Hepatocyte (in vitro differentiated cells): ENCODE results near the gene MYEOV. TPM values are rescaled to one million over a fixed set of nuclear protein-coding genes. Genes with fewer than 3 reads are reported as not detected.

Source experiments
- DNase-seq: peaks from one replicate; pipeline ENCODE4 v3.0.0-alpha.2; 2016; ENCODE audit warnings: low spot score
- H2AFZ ChIP-seq: fragments of 200-600 bp; sonication (generic); 2 replicates; pipeline ENCODE4 v1.6.0; 2016; ENCODE audit warnings: antibody characterized with exemption, mild to moderate bottlenecking
- H3K27ac ChIP-seq: fragments of 200-600 bp; sonication (generic); 2 replicates; pipeline ENCODE4 v1.5.1; 2016; ENCODE audit warnings: mild to moderate bottlenecking
- H3K27me3 ChIP-seq: fragments of 200-600 bp; sonication (generic); 2 replicates; pipeline ENCODE4 v1.6.1; 2016
- H3K36me3 ChIP-seq: fragments of 200-600 bp; sonication (generic); replicated peaks from 2 replicates; pipeline ENCODE4 v1.5.1; 2016; ENCODE audit warnings: low read depth; ENCODE audit not compliant: insufficient read depth
- H3K4me1 ChIP-seq: fragments of 200-600 bp; sonication (generic); 2 replicates; pipeline ENCODE4 v1.5.1; 2016; ENCODE audit warnings: mild to moderate bottlenecking, moderate library complexity; ENCODE audit not compliant: insufficient read depth
- H3K4me2 ChIP-seq: fragments of 200-600 bp; sonication (generic); 2 replicates; pipeline ENCODE4 v1.6.0; 2016
- H3K4me3 ChIP-seq: fragments of 200-600 bp; sonication (generic); 2 replicates; pipeline ENCODE4 v1.5.1; 2016; ENCODE audit warnings: mild to moderate bottlenecking
- H3K79me2 ChIP-seq: fragments of 200-600 bp; sonication (generic); 2 replicates; pipeline ENCODE4 v1.6.0; 2017; ENCODE audit warnings: mild to moderate bottlenecking
- H3K9me2 ChIP-seq: fragments of 200-600 bp; sonication (generic); replicated peaks from 2 replicates; pipeline ENCODE4 v1.6.0; 2017; ENCODE audit warnings: mild to moderate bottlenecking; ENCODE audit not compliant: insufficient read depth
- H3K9me3 ChIP-seq: fragments of 200-600 bp; sonication (generic); 2 replicates; pipeline ENCODE4 v1.5.1; 2016; ENCODE audit warnings: low read depth, mild to moderate bottlenecking
- H4K20me1 ChIP-seq: fragments of 200-600 bp; sonication (generic); 2 replicates; pipeline ENCODE4 v1.6.0; 2016; ENCODE audit warnings: mild to moderate bottlenecking; ENCODE audit not compliant: insufficient read depth, poor library complexity, severe bottlenecking
- EZH2 ChIP-seq: fragments of 200-600 bp; sonication (generic); IDR thresholded peaks from 2 replicates; pipeline ENCODE4 v1.6.1; 2016; ENCODE audit warnings: antibody characterized with exemption, mild to moderate bottlenecking, borderline replicate concordance
- EZH2phosphoT487 ChIP-seq: fragments of 200-600 bp; sonication (generic); IDR thresholded peaks from one replicate; pipeline ENCODE4 v1.6.1; 2018; ENCODE audit warnings: antibody characterized with exemption, mild to moderate bottlenecking, low read depth, moderate library complexity; ENCODE audit not compliant: unreplicated experiment, severe bottlenecking
- WGBS: methylation state at CpG from one replicate; pipeline ENCODE4 v1.1.6; 2016; ENCODE audit warnings: low lambda C conversion rate; ENCODE audit errors: missing lambda C conversion rate; 5-methylcytosine and 5-hydroxymethylcytosine counted together
- polyA plus RNA-seq: library from polyadenylated mRNA; unstranded; fragments of >200 nt; fragmentation: Nextera tagmentation; extraction: Ambion mirVana; gene quantifications from 2 replicates; pipeline ENCODE4 v1.2.1, GENCODE V29; 2016
- total RNA-seq: library from RNA; depleted of rRNA; stranded (reverse); fragments of >200 nt; gene quantifications from 2 replicates; pipeline ENCODE4 v1.2.3, GENCODE V29; 2014
- TF ChIP-seq, protein P1 (sequence below): fragments of 200-600 bp; sonication (generic); IDR thresholded peaks from 2 replicates; pipeline ENCODE4 v1.5.1; 2016; ENCODE audit warnings: antibody characterized with exemption, mild to moderate bottlenecking; ENCODE audit not compliant: poor library complexity

MYEOV gene
- total RNA-seq (not detected in 2 replicates), polyA plus RNA-seq (0.57 TPM in 1 of 2 replicates, not detected in the other)

DNA sequence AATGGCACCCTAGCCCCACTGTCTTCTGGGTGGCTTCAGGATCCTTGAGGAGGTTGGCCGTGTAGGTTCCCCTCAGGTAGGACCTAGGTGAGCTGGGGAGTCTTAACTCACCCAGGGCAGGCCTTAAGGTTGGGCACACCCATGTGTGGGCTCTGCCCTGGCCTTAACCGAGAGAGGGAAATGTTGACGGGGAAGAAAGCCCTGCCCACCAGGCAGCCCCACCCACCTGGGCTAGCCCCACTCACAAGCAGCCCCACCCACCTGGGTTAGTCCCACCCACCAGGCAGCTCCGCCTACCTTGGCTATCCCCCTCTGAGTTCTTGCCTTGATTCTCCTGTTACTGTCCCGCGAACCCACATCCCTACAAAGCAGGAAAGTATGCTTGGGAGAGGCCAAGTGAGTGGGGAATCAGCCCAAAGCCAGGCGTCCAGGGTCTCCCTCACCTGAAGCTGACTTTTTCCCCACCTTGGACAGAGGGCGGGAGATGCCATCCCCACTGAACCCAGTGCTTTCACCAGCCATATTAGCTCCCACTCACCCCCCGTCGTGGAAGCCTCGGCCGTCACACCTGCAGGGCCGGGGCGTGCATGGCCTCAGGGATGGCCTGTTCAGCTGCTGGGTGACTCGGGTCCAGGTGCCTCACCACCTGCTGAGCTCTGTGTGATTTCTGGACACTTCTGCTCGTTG lies at the start of gene MYEOV:
MYEOV (plus strand) TSS at position 337 of the 687 bp plus-strand sequence. CDS start 1,200 bp downstream, outside the sequence.
- no peaks in the 10 kb centered on the region for H3K79me2 ChIP-seq

GRCh38 chr11:69244266-69244665 lies 49.7 kb upstream of the MYEOV start:
- H3K4me1 ChIP-seq = no peaks in the 10 kb centered on the region
- 90% methylated on average over 3 of the region's 3 CpGs for WGBS

More for the DNA sequence above, at the start of gene MYEOV:
- no peak within 1 kb of the TSS for H2AFZ ChIP-seq
- no peaks in the 10 kb centered on the region for H3K9me3 ChIP-seq
- 87% methylated on average over 16 of the region's 16 CpGs for WGBS
- no peaks in the 10 kb centered on the region for H3K27me3 ChIP-seq
- no peaks in the 10 kb centered on the region for H4K20me1 ChIP-seq
- no peaks in the 10 kb centered on the region for H3K9me2 ChIP-seq
- peaks cover 28% of the 10 kb centered on the region for H3K4me1 ChIP-seq
- DNase-seq = no peak
- H3K36me3 ChIP-seq = no peaks in the 10 kb centered on the region
- TF ChIP-seq, protein P1, sequence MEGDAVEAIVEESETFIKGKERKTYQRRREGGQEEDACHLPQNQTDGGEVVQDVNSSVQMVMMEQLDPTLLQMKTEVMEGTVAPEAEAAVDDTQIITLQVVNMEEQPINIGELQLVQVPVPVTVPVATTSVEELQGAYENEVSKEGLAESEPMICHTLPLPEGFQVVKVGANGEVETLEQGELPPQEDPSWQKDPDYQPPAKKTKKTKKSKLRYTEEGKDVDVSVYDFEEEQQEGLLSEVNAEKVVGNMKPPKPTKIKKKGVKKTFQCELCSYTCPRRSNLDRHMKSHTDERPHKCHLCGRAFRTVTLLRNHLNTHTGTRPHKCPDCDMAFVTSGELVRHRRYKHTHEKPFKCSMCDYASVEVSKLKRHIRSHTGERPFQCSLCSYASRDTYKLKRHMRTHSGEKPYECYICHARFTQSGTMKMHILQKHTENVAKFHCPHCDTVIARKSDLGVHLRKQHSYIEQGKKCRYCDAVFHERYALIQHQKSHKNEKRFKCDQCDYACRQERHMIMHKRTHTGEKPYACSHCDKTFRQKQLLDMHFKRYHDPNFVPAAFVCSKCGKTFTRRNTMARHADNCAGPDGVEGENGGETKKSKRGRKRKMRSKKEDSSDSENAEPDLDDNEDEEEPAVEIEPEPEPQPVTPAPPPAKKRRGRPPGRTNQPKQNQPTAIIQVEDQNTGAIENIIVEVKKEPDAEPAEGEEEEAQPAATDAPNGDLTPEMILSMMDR = no peak
- TF ChIP-seq EZH2 = no peak
- H3K4me2 ChIP-seq = no peak within 1 kb of the TSS
- no peak within 1 kb of the TSS for H3K4me3 ChIP-seq
- no peak within 1 kb of the TSS for H3K27ac ChIP-seq

DNA sequence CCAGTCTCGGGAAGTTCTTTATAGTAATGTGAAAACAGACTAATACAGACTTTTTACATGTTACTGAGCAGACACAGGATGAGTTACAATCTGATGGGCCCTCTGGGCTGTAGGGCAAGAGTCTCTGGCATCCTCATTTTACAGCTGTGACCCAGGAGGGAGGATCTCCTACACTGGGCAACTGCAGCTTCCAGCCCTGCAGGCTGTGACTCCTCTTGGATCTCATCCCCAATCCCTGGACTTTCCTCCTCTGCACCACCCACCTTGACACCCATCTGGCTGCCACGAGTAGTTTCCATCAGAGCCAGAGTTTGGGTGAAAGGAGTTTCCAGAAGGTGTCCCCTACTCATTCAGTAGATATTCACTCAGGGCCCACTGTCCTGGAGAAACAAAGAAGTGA lies 48.9 kb upstream of the MYEOV start:
- Histone ChIP-seq H3K9me3 (no peaks in the 10 kb centered on the region), H3K4me1 (no peaks in the 10 kb centered on the region), H3K36me3 (no peaks in the 10 kb centered on the region), H3K9me2 (no peaks in the 10 kb centered on the region), H2AFZ (no peak overlapping the region), H3K79me2 (no peaks in the 10 kb centered on the region), H3K4me2 (no peak overlapping the region), H4K20me1 (no peaks in the 10 kb centered on the region), H3K4me3 (no peak overlapping the region), H3K27me3 (no peaks in the 10 kb centered on the region), H3K27ac (no peak overlapping the region)
- WGBS = 86% methylated on average over 2 of the region's 2 CpGs
- no peak for DNase-seq
- TF ChIP-seq EZH2phosphoT487 (no peak), EZH2 (no peak)
- TF ChIP-seq, protein P1 = no peak

More at GRCh38 chr11:69244266-69244665, 49.7 kb upstream of the MYEOV start:
- Histone ChIP-seq H3K36me3 (no peaks in the 10 kb centered on the region), H3K79me2 (no peaks in the 10 kb centered on the region), H3K9me2 (no peaks in the 10 kb centered on the region), H2AFZ (no peak overlapping the region), H3K27me3 (no peaks in the 10 kb centered on the region), H3K4me2 (no peak overlapping the region), H4K20me1 (no peaks in the 10 kb centered on the region), H3K4me3 (no peak overlapping the region), H3K27ac (no peak overlapping the region), H3K9me3 (no peaks in the 10 kb centered on the region)
- no peak for DNase-seq
- TF ChIP-seq, protein P1 = no peak
- TF ChIP-seq EZH2phosphoT487 (no peak), EZH2 (no peak)
